Transverse colon (tissue), 4 donors: Measurements from ENCODE around the gene SHB. TPM values are rescaled to one million over a fixed set of nuclear protein-coding genes. Genes with fewer than 3 reads are reported as not detected.

Source experiments
- DNase-seq: peaks from one replicate; pipeline ENCODE4 v3.0.0-alpha.2; 2019
- H3K27ac ChIP-seq, 4 donors: fragments of 200-600 bp; sonication (generic); 2 replicates each; pipeline ENCODE4 v1.5.1; 2016 to 2018; ENCODE audit warnings: inconsistent platforms in 4 of 4
- H3K27me3 ChIP-seq: fragments of 200-600 bp; sonication (generic); 2 replicates; pipeline ENCODE4 v1.5.1; 2017; ENCODE audit warnings: inconsistent platforms
- H3K36me3 ChIP-seq, 4 donors: fragments of 200-600 bp; sonication (generic); 2 replicates each; pipeline ENCODE4 v1.5.1; 2017 to 2019; ENCODE audit warnings: inconsistent platforms in 4 of 4
- H3K4me1 ChIP-seq, 4 donors: fragments of 200-600 bp; sonication (generic); 2 replicates each; pipeline ENCODE4 v1.5.1; 2017 to 2020; ENCODE audit warnings: inconsistent platforms in 4 of 4
- H3K4me3 ChIP-seq, 4 donors: fragments of 200-600 bp; sonication (generic); 1 replicate in 1 of 4; 2 replicates in 3 of 4; pipeline versions ENCODE4 v1.5.1 to v1.6.1; 2017 to 2019; ENCODE audit warnings: inconsistent platforms in 4 of 4
- H3K9me3 ChIP-seq, 2 donors: fragments of 200-600 bp; sonication (generic); 2 replicates each; pipeline ENCODE4 v1.5.1; 2017 to 2019; ENCODE audit warnings: inconsistent platforms in 2 of 2
- EP300 ChIP-seq: sonication (generic); formaldehyde crosslinking; IDR thresholded peaks from one replicate; pipeline ENCODE4 v1.6.1; 2017; ENCODE audit warnings: antibody characterized with exemption, low read depth
- POLR2A ChIP-seq: fragments of 450-650 bp; IDR thresholded peaks from one replicate; pipeline ENCODE4 v1.6.1; 2016; ENCODE audit warnings: antibody characterized with exemption, mild to moderate bottlenecking, moderate library complexity
- POLR2AphosphoS5 ChIP-seq, 3 donors: sonication (generic); formaldehyde crosslinking; IDR thresholded peaks; one replicate each; pipeline ENCODE4 v1.6.1; 2016; ENCODE audit warnings: antibody characterized with exemption in 3 of 3
- WGBS, 2 donors: methylation state at CpG; one replicate each; pipeline ENCODE4 v1.1.5; 2018; ENCODE audit warnings: low coverage in 1 of 2; 5-methylcytosine and 5-hydroxymethylcytosine counted together
- in situ Hi-C, 4 donors: fragments of 200-750 bp; cut with MboI; loops; one replicate each; pipeline versions ENCODE4 v1.15.0 to v1.15.1; 2017; ENCODE audit warnings: low sequenced_read_pairs in 3 of 4, low pct_ligation_motif_present in 1 of 4, low pct_unique_long_range_greater_than_20kb in 1 of 4
- intact Hi-C: fragments of 100-400 bp; cut with DNase I; formaldehyde crosslinking; loops from one replicate; pipeline ENCODE4 v1.15.1; 2023; ENCODE audit warnings: low total_unique reads
- total RNA-seq, 4 donors: library from RNA; depleted of rRNA; stranded (reverse); fragments of >200 nt; gene quantifications; one replicate each; pipeline ENCODE4 v1.1.0, GENCODE V29; 2016
- TF ChIP-seq, protein P1 (sequence below), 5 experiments: fragments of 200-600 bp in 3 of 5; fragments of 450-650 bp in 2 of 5; sonication (generic) in 3 of 5; IDR thresholded peaks; 1 replicate in 2 of 5; 2 replicates in 3 of 5; pipeline ENCODE4 v1.5.1; 2016 to 2017; ENCODE audit warnings: antibody characterized with exemption in 5 of 5, inconsistent platforms in 3 of 5, mild to moderate bottlenecking in 2 of 5, moderate library complexity in 1 of 5

Gene SHB
- total RNA-seq, 4 donors from 2014 or later: 11.9 to 33.7 (median 22.2) TPM

DNA sequence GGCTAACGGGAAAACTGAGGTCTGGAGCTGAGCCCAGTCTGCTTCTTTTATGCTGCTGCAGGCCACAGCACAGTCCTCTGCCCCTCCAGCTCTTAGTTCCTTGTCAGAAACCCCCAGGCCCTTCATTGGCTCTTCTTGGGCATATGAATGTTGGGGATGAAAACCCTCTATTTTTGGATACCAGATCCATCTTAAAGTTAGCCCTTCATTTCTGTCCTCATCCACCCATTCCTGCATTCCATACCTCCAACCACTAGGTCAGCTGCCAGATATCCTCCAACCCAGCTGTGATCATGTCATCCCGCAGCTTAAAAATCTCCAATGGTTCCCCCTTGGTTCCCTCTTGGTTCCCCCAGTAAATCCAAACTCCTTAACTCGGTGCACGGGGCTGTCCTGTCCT lies 163.3 kb downstream of the SHB start:
- H3K9me3 ChIP-seq: no peaks in the 10 kb centered on the region
- 80 to 90% methylated on average over 2 to 4 of the region's 4 CpGs for WGBS, 2 donors
- no peak overlapping the region for H3K27ac ChIP-seq
- DNase-seq: no peak
- no peak overlapping the region for H3K4me3 ChIP-seq
- no peak for TF ChIP-seq POLR2AphosphoS5 (IDR thresholded peaks at IDR 0.05)
- TF ChIP-seq POLR2A: no peak
- no peak for TF ChIP-seq EP300
- TF ChIP-seq, protein P1, sequence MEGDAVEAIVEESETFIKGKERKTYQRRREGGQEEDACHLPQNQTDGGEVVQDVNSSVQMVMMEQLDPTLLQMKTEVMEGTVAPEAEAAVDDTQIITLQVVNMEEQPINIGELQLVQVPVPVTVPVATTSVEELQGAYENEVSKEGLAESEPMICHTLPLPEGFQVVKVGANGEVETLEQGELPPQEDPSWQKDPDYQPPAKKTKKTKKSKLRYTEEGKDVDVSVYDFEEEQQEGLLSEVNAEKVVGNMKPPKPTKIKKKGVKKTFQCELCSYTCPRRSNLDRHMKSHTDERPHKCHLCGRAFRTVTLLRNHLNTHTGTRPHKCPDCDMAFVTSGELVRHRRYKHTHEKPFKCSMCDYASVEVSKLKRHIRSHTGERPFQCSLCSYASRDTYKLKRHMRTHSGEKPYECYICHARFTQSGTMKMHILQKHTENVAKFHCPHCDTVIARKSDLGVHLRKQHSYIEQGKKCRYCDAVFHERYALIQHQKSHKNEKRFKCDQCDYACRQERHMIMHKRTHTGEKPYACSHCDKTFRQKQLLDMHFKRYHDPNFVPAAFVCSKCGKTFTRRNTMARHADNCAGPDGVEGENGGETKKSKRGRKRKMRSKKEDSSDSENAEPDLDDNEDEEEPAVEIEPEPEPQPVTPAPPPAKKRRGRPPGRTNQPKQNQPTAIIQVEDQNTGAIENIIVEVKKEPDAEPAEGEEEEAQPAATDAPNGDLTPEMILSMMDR (IDR thresholded peaks at IDR 0.05): no peak
- in situ Hi-C loops: loop anchor here (5.0 to 25.0 kb wide), 8 partner anchors 157 to 507 kb away; partner anchors contain the start of genes TOMM5 (in 2 of the 4), FBXO10 (in 1 of the 4), IGFBPL1 (in 1 of the 4) and POLR1E (in 1 of the 4)
- no peaks in the 10 kb centered on the region for H3K27me3 ChIP-seq
- H3K36me3 ChIP-seq: no peaks in the 10 kb centered on the region
- peaks cover 13 to 23% (median 21%) of the 10 kb centered on the region in 4 donors for H3K4me1 ChIP-seq
- intact Hi-C loops: no loop called here

- H3K36me3 ChIP-seq: no peaks in the 10 kb centered on the region
- peak overlapping the region in 2 of 4 donors; percentile 86 to 94 for H3K4me3 ChIP-seq
- in situ Hi-C loops (loop anchor here (5.0 to 25.0 kb wide), 8 partner anchors 157 to 507 kb away; partner anchors contain the start of genes TOMM5 (in 2 of the 4), FBXO10 (in 1 of the 4), IGFBPL1 (in 1 of the 4) and POLR1E (in 1 of the 4)), intact Hi-C loops (no loop called here)
- no peak for DNase-seq
- TF ChIP-seq, protein P1 (IDR thresholded peaks at IDR 0.05): no peak
- TF ChIP-seq POLR2AphosphoS5 (IDR thresholded peaks at IDR 0.05) (no peak), POLR2A (no peak), EP300 (no peak)
- peaks cover 13 to 23% (median 21%) of the 10 kb centered on the region in 4 donors for H3K4me1 ChIP-seq
- no peaks in the 10 kb centered on the region for H3K27me3 ChIP-seq
- H3K9me3 ChIP-seq: no peaks in the 10 kb centered on the region
- H3K27ac ChIP-seq: peak overlapping the region in 2 of 4 donors; percentile 89 to 97
- 88 to 96% methylated on average over 4 to 10 of the region's 10 CpGs for WGBS, 2 donors
Observed at GRCh38 chr9:37905131-37905505, 163.9 kb downstream of the SHB start.

DNA sequence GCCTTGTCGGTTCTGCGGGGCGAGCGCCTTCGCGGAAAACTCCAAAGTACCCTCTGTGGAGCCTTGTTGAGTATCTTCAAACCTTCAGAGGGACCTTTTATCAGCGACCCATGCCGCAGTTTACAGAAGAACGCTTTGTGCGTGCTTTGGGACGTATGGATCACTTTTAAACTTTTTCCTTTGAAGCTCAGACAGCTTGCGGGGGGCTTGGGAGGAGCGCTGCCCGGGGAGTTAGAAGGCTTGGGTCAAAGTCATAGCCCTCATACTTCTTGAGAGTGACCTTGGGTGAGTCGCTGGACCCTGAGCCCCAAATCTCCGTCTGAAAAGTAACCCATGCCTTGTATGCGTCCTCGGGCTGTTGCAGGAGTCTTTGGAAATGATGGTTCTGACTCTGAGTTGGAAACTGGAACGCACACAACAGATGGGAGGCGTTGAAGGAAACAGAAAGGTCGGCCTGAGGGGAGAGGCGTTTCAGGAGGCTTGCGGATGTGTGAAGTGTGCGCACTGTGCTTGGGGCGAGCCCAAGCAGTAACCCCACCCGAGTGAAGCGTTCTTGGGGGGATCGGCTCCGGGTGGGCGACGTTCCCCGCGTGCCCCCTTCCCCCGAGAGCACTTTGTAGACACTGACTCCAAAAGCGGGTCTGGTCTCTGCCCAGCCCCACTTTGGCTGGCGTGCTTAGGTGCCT lies 164.4 kb downstream of the SHB start:
- Histone ChIP-seq H3K27me3 (no peaks in the 10 kb centered on the region), H3K4me1 (peaks cover 13 to 23% (median 21%) of the 10 kb centered on the region in 4 donors), H3K4me3 (peak overlapping the region; percentile 84 to 99 (median 90)), H3K9me3 (no peaks in the 10 kb centered on the region), H3K27ac (peak overlapping the region; percentile 89 to 99 (median 96)), H3K36me3 (peaks cover 0 to under 1% (median 0%) of the 10 kb centered on the region in 4 donors)
- WGBS, 2 donors: 28 to 40% methylated on average over 4 to 36 of the region's 36 CpGs
- no peak for DNase-seq
- TF ChIP-seq POLR2AphosphoS5 (IDR thresholded peaks at IDR 0.05): no peak
- TF ChIP-seq, protein P1 (IDR thresholded peaks at IDR 0.05): peak in 3 of 5 experiments; percentile 1 to 11 (median 4)
- intact Hi-C loops: no loop called here
- in situ Hi-C loops: loop anchor here (5.0 to 25.0 kb wide), 8 partner anchors 158 to 508 kb away; partner anchors contain the start of genes TOMM5 (in 2 of the 4), FBXO10 (in 1 of the 4), IGFBPL1 (in 1 of the 4) and POLR1E (in 1 of the 4)

DNA sequence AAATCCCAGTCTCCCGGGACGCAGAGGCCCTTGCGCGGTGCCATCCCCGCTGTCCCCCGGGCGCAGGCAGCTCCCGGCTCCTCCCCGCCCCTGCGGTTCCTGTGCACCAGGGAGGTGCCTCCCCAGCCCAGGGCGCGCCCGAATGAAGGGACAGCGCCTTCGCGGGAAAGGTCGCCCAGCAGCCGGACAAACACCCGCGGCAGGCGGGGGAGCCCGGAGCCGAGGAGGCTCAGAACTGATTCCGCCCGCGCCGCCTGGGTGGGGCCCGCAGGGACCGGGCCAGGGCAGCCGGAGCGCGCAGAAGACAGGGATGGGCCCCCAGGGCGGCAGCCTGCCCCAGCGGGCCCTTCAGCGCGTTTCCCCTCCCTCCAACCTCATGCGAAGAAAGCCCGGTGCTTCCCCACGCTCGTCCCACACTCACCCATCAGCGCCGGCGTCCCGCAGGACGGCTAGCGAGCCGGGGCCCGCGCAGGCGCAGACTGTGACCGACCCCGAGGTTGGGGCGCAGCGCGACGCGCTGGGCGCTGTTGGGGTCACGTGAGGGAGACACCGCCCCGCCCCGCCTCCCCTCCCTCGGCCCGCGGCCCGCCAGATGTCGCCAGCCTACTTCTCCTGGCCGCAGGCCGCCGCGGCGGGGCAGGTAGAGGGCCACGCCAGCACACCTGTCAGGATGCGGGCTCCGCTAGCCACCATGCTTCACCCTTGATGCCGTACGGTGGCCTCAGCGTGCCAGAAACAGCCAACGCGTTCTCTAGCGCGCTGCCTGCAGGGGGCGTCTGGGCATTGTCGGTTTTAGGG lies 165.2 kb downstream of the SHB start, which contains the start of gene SLC25A51:
Gene SLC25A51 (minus strand): TSS at position 481 of the 798 bp plus-strand sequence. CDS start 15,577 bp downstream, outside the sequence.
- DNase-seq: peak; percentile 96
- in situ Hi-C loops (loop anchor here (10.0 to 25.0 kb wide), 7 partner anchors 158 to 508 kb away; partner anchors contain the start of genes TOMM5 (in 2 of the 4), FBXO10 (in 1 of the 4), IGFBPL1 (in 1 of the 4) and POLR1E (in 1 of the 4)), intact Hi-C loops (no loop called here)
- Histone ChIP-seq H3K27ac (peak within 1 kb of the TSS; percentile 89 to 99 (median 96)), H3K4me1 (peaks cover 13 to 23% (median 21%) of the 10 kb centered on the region in 4 donors), H3K27me3 (no peaks in the 10 kb centered on the region), H3K4me3 (peak within 1 kb of the TSS; percentile 84 to 99 (median 90)), H3K36me3 (peaks cover 0 to 8% (median under 1%) of the 10 kb centered on the region in 4 donors), H3K9me3 (no peaks in the 10 kb centered on the region)
- TF ChIP-seq EP300 (no peak), POLR2AphosphoS5 (IDR thresholded peaks at IDR 0.05) (peak; percentile 76 to 91 (median 80)), POLR2A (peak; percentile 70)
- TF ChIP-seq, protein P1 (IDR thresholded peaks at IDR 0.05): peak; percentile 85 to 98 (median 91)
- 1% methylated on average over 72 of the region's 84 CpGs; no CpG with 5 or more reads in 1 of the 2 donors for WGBS, 2 donors
